Measurements from ENCODE around the gene EPB41. TPM values are rescaled to one million over a fixed set of nuclear protein-coding genes. Genes with fewer than 3 reads are reported as not detected.
"Not testable (repeated sequence)": the region's sequence is repeated elsewhere in the genome, so short reads cannot be mapped to it uniquely, and the experiment has no call there.

Gene EPB41
- total RNA-seq, 1 donor from 2014 or later = 36.2 TPM

- peak; percentile 15 for DNase-seq
Measured at GRCh38 chr1:28927648-28928313, 13.4 kb downstream of the EPB41 start.

- DNase-seq = peak; percentile 1
Measured at GRCh38 chr1:28928314-28928941, 14.1 kb downstream of the EPB41 start.

- no peak for DNase-seq
Measured at GRCh38 chr1:28933277-28933676, 18.9 kb downstream of the EPB41 start.

- DNase-seq = no peak
Measured at GRCh38 chr1:28933918-28934317, 19.5 kb downstream of the EPB41 start.

- no peak for DNase-seq
Measured at GRCh38 chr1:28934676-28935075, 20.3 kb downstream of the EPB41 start.

- DNase-seq = no peak
Measured at GRCh38 chr1:28935293-28935692, 20.9 kb downstream of the EPB41 start.

- no peak for DNase-seq
Measured at GRCh38 chr1:28936094-28936493, 21.7 kb downstream of the EPB41 start.

GRCh38 chr1:28936528-28936927, 22.2 kb downstream of the EPB41 start:
- DNase-seq = no peak

GRCh38 chr1:28943581-28943980, 29.2 kb downstream of the EPB41 start:
- not testable (repeated sequence) for DNase-seq

- DNase-seq = no peak
Measured at GRCh38 chr1:28950006-28950405, 35.6 kb downstream of the EPB41 start.

- DNase-seq = no peak
Measured at GRCh38 chr1:28950449-28950848, 36.1 kb downstream of the EPB41 start.

GRCh38 chr1:28954126-28954726, 39.9 kb downstream of the EPB41 start:
- DNase-seq = peak; percentile 49

- peak; percentile 22 for DNase-seq
Measured at GRCh38 chr1:28956038-28956464, 41.7 kb downstream of the EPB41 start.

- DNase-seq = not testable (repeated sequence)
Measured at GRCh38 chr1:28962114-28962831, 47.9 kb downstream of the EPB41 start.

GRCh38 chr1:28965271-28965870, 51.0 kb downstream of the EPB41 start:
- no peak for DNase-seq

GRCh38 chr1:28966617-28967016, 52.2 kb downstream of the EPB41 start:
- DNase-seq = peak; percentile 28

- DNase-seq = peak; percentile 56
Measured at GRCh38 chr1:28971980-28972771, 57.8 kb downstream of the EPB41 start.

- DNase-seq = no peak
Measured at GRCh38 chr1:28973596-28974421, 59.4 kb downstream of the EPB41 start.

- no peak for DNase-seq
Measured at GRCh38 chr1:28974432-28974831, 60.1 kb downstream of the EPB41 start.

- DNase-seq = no peak
Measured at GRCh38 chr1:28976248-28976647, 61.9 kb downstream of the EPB41 start.

- DNase-seq = no peak
Measured at GRCh38 chr1:28981210-28981609, 66.8 kb downstream of the EPB41 start.
